Heart left ventricle (tissue), 16 donors: Measurements from ENCODE around the gene EMC1. TPM values are rescaled to one million over a fixed set of nuclear protein-coding genes. Genes with fewer than 3 reads are reported as not detected.
"Not testable (repeated sequence)": the region's sequence is repeated elsewhere in the genome, so short reads cannot be mapped to it uniquely, and the experiment has no call there.

Source experiments
- ATAC-seq, 4 donors: fragments of 200-7000 bp; cut with Tn5 transposase; one replicate each; pipeline ENCODE4 v1.9.1; 2020 to 2022; ENCODE audit warnings: moderate library complexity in 4 of 4, mild to moderate bottlenecking in 3 of 4, moderate number of reproducible peaks in 1 of 4
- DNase-seq, 5 donors: peaks; one replicate each; pipeline ENCODE4 v3.0.0-alpha.2; 2020
- H3K27ac ChIP-seq, 12 donors: fragments of 200-600 bp; sonication (generic) in 4 of 12; one replicate each; pipeline versions ENCODE4 v1.5.0 to v1.8.0; 2016 to 2022; ENCODE audit warnings: mild to moderate bottlenecking in 2 of 12
- H3K27me3 ChIP-seq, 9 donors: fragments of 200-600 bp; sonication (generic) in 2 of 9; one replicate each; pipeline versions ENCODE4 v1.5.1 to v1.8.0; 2016 to 2022; ENCODE audit warnings: mild to moderate bottlenecking in 3 of 9
- H3K36me3 ChIP-seq, 9 donors: fragments of 200-600 bp; sonication (generic) in 2 of 9; one replicate each; pipeline versions ENCODE4 v1.5.0 to v1.8.0; 2018 to 2022; ENCODE audit warnings: mild to moderate bottlenecking in 2 of 9
- H3K4me1 ChIP-seq, 12 donors: fragments of 200-600 bp; sonication (generic) in 4 of 12; one replicate each; pipeline versions ENCODE4 v1.5.0 to v1.8.0; 2016 to 2022; ENCODE audit warnings: mild to moderate bottlenecking in 3 of 12
- H3K4me3 ChIP-seq, 12 donors: fragments of 200-600 bp; sonication (generic) in 4 of 12; one replicate each; pipeline versions ENCODE4 v1.5.0 to v1.8.0; 2017 to 2022; ENCODE audit warnings: mild to moderate bottlenecking in 9 of 12, moderate library complexity in 4 of 12
- H3K9me3 ChIP-seq, 12 donors: fragments of 200-600 bp; sonication (generic) in 4 of 12; one replicate each; pipeline versions ENCODE4 v1.5.0 to v1.8.0; 2016 to 2022; ENCODE audit warnings: mild to moderate bottlenecking in 1 of 12
- CTCF ChIP-seq, 12 donors: fragments of 200-600 bp; sonication (generic) in 4 of 12; IDR thresholded peaks; one replicate each; pipeline versions ENCODE4 v1.5.0 to v1.8.0; 2018 to 2022; ENCODE audit warnings: antibody characterized with exemption in 12 of 12, mild to moderate bottlenecking in 5 of 12
- POLR2A ChIP-seq, 2 donors: fragments of 450-650 bp; IDR thresholded peaks; one replicate each; pipeline ENCODE4 v1.6.1; 2017; ENCODE audit warnings: antibody characterized with exemption in 2 of 2, mild to moderate bottlenecking in 2 of 2, moderate library complexity in 2 of 2
- WGBS, 4 donors: extraction: QIAGEN DNeasy Blood & Tissue Kit in 2 of 4; methylation state at CpG; one replicate each; pipeline versions ENCODE4 v1.1.5 to v1.1.7; 2013 to 2018; 5-methylcytosine and 5-hydroxymethylcytosine counted together
- intact Hi-C, 10 donors: fragments of 100-400 bp; cut with DNase I; formaldehyde crosslinking; loops; one replicate each; pipeline versions ENCODE4 v1.11.1 to v1.14.2; 2022
- polyA plus RNA-seq, 2 donors: library from polyadenylated mRNA; stranded (reverse); fragments of 200-250 nt; gene quantifications; one replicate each; pipeline ENCODE4 v1.2.3, GENCODE V29; 2013
- total RNA-seq, 9 donors: library from RNA; depleted of rRNA in 2 of 9; stranded (reverse); fragments of >200 nt in 2 of 9; fragmentation: NEBNext Ultra II Directional in 3 of 9; extraction: Animal tissue kit (Norgen Biotek cat#: 25700) in 3 of 9; gene quantifications; one replicate each; pipeline versions ENCODE4 v1.1.0 to v1.2.4, GENCODE V29; 2016 to 2023
- donor health status: ischemic (EF 13 %, LVEDD 7.1; RV severe dilation, severe dysfunction).
- donor health status: healthy with polysubstance abuse.
- donor health status: DM: no; HTN: yes; CAD: no.
- donor health status: DM: no; HTN: no; CAD: no.
- donor health status: ischemic (EF 25% LVEDD 6.9; RV normal size, moderate dysfunction).
- donor health status: ischemic (EF 25% LVEDD 5.7; RV mildly dilated, moderate dysfunction).
- donor health status: healthy.
- donor health status: DM: yes; HTN: yes; CAD: no.
- donor health status: ischemic (EF 35%, LVEDD 5.7; RV mildly dilated, moderate dysfunction).
- donor health status: nonischemic (EF 11% LVEDD 7.7; RV severe dilation, severe dysfunction).
- donor health status: DM: yes; HTN: yes; CAD: no.
- donor health status: PGD.
- donor health status: ischemic (EF 29% LVEDD 5.4; RV normal size, mild dysfunction).
- donor health status: nonischemic (EF 23%, LVEDD 6.1; RV moderate dilation, normal function).

EMC1 gene
- total and polyA plus RNA-seq, 11 donors: 10.1 to 54.5 (median 28.9) TPM

- 78 to 92% (median 86%) methylated on average over 15 to 22 of the region's 22 CpGs for WGBS, 4 donors
- H3K27ac ChIP-seq: no peak overlapping the region
- intact Hi-C loops: no loop called here
- TF ChIP-seq POLR2A (IDR thresholded peaks at IDR 0.05) (no peak), CTCF (IDR thresholded peaks at IDR 0.05) (no peak)
- ATAC-seq: peak in 2 of 4 donors; percentile 14 to 17
- peaks cover 0 to 20% (median 0%) of the 10 kb centered on the region in 12 donors for H3K9me3 ChIP-seq
- DNase-seq: no peak
- H3K27me3 ChIP-seq: peaks cover 0 to 13% (median 0%) of the 10 kb centered on the region in 9 donors
- H3K4me1 ChIP-seq: peaks cover 0 to 5% (median 0%) of the 10 kb centered on the region in 12 donors
- peak overlapping the region in 2 of 12 donors; percentile 12 to 16 for H3K4me3 ChIP-seq
- no peaks in the 10 kb centered on the region for H3K36me3 ChIP-seq
Observed at GRCh38 chr1:19273106-19273843, 22.0 kb upstream of the EMC1 start.

GRCh38 chr1:19272064-19272463 lies 20.7 kb upstream of the EMC1 start:
- Histone ChIP-seq H3K27me3 (peaks cover 0 to 13% (median 0%) of the 10 kb centered on the region in 9 donors), H3K27ac (no peak overlapping the region), H3K4me3 (no peak overlapping the region), H3K36me3 (no peaks in the 10 kb centered on the region), H3K4me1 (peaks cover 0 to 5% (median 0%) of the 10 kb centered on the region in 12 donors), H3K9me3 (peaks cover 0 to 18% (median 0%) of the 10 kb centered on the region in 12 donors)
- no peak for TF ChIP-seq POLR2A (IDR thresholded peaks at IDR 0.05)
- TF ChIP-seq CTCF (IDR thresholded peaks at IDR 0.05): no peak
- ATAC-seq: no peak
- intact Hi-C loops: no loop called here
- no peak for DNase-seq

- intact Hi-C loops, H3K4me1 ChIP-seq, H3K27ac ChIP-seq, H3K9me3 ChIP-seq, H3K4me3 ChIP-seq, H3K36me3 ChIP-seq, ATAC-seq, DNase-seq: not testable (repeated sequence)
- peaks cover 0 to 13% (median 0%) of the 10 kb centered on the region in 9 donors for H3K27me3 ChIP-seq
- 70 to 96% (median 84%) methylated on average over 2 to 6 of the region's 6 CpGs for WGBS, 4 donors
Observed at GRCh38 chr1:19270343-19270730, 19.0 kb upstream of the EMC1 start.

- H3K4me3 ChIP-seq, H3K27ac ChIP-seq, ATAC-seq, DNase-seq, H3K4me1 ChIP-seq, H3K9me3 ChIP-seq, H3K36me3 ChIP-seq, H3K27me3 ChIP-seq, intact Hi-C loops: not testable (repeated sequence)
- TF ChIP-seq CTCF (IDR thresholded peaks at IDR 0.05): peak in 1 of 12 donors; percentile 31
- WGBS, 4 donors: 45 to 89% (median 72%) methylated on average over 7 to 9 of the region's 9 CpGs
Observed at GRCh38 chr1:19269427-19270342, 18.4 kb upstream of the EMC1 start.
